HepG2 (cell line): ENCODE data around the gene BSN. TPM values are rescaled to one million over a fixed set of nuclear protein-coding genes. Genes with fewer than 3 reads are reported as not detected.

ENCODE experiments used
- ATAC-seq: fragments of 200-7000 bp; cut with Tn5 transposase; 3 replicates; pipeline ENCODE4 v1.9.1; 2020; ENCODE audit warnings: mild to moderate bottlenecking, moderate library complexity
- BruUV-seq: library from RNA; stranded (reverse); fragments of 400-500 nt; replicated peaks from 2 replicates; lab custom pipeline; 2021; lab: Mats Ljungman, UMichigan
- CTCF ChIA-PET: fragments of 300-600 bp; formaldehyde crosslinking; extraction: SDS; loops from one replicate; lab custom pipeline; 2021; ENCODE audit warnings: low total read pairs, inconsistent platforms, low intra/inter-chr PET ratio; lab: Yijun Ruan, JAX
- POLR2A ChIA-PET: fragments of 350-600 bp; sonication (Branson Sonifier 250); formaldehyde crosslinking; loops from one replicate; lab custom pipeline; 2020; ENCODE audit warnings: antibody characterized with exemption, inconsistent platforms; lab: Yijun Ruan, JAX
- DNase-seq: peaks from one replicate; pipeline ENCODE4 v3.0.0-alpha.2; 2015; ENCODE audit warnings: low spot score
- FAIRE-seq: peaks from 3 replicates; lab custom pipeline; 2011; peaks lifted over from hg19 to GRCh38; lab: Jason Lieb, UNC
- H2AFZ ChIP-seq: one replicate; pipeline ENCODE4 v1.6.1; 2011; ENCODE audit warnings: low read length, inconsistent platforms
- H3K27ac ChIP-seq: fragments of 300-600 bp; 3 replicates; pipeline ENCODE4 v1.8.0; 2011; ENCODE audit warnings: mixed run types, mild to moderate bottlenecking, mixed read lengths, low read length, inconsistent platforms; ENCODE audit not compliant: insufficient read depth; ENCODE audit errors: extremely low read length
- H3K27me3 ChIP-seq, 2 experiments: fragments of 200-600 bp in 1 of 2; 2 replicates in 1 of 2; 3 replicates in 1 of 2; pipeline versions ENCODE4 v1.6.0 to v1.8.0; 2011; ENCODE audit warnings: low read length in 2 of 2, mild to moderate bottlenecking in 2 of 2, moderate library complexity in 2 of 2, inconsistent platforms in 1 of 2; ENCODE audit not compliant: insufficient read depth in 2 of 2, control insufficient read depth in 1 of 2
- H3K36me3 ChIP-seq, 2 experiments: fragments of 200-600 bp in 1 of 2; replicated peaks in 1 of 2; 2 replicates in 1 of 2; 3 replicates in 1 of 2; pipeline versions ENCODE4 v1.5.1 to v1.8.0; 2011; ENCODE audit warnings: low read length in 2 of 2, inconsistent platforms in 1 of 2; ENCODE audit not compliant: insufficient read depth in 2 of 2, control insufficient read depth in 1 of 2
- H3K4me1 ChIP-seq: 2 replicates; pipeline ENCODE4 v1.5.1; 2012; ENCODE audit warnings: low read length, inconsistent platforms; ENCODE audit not compliant: insufficient read depth
- H3K4me2 ChIP-seq: 2 replicates; pipeline ENCODE4 v1.6.0; 2011; ENCODE audit warnings: low read depth, low read length, inconsistent platforms
- H3K4me3 ChIP-seq, 3 experiments: fragments of 200-600 bp in 1 of 3; sonication (generic), shearing (Covaris generic) in 1 of 3; replicated peaks in 1 of 3; 2 replicates each; pipeline ENCODE4 v1.5.1; 2011 to 2016; ENCODE audit warnings: low read length in 3 of 3, inconsistent platforms in 2 of 3, low read depth in 2 of 3, mild to moderate bottlenecking in 2 of 3, control low read depth in 1 of 3, mixed read lengths in 1 of 3; ENCODE audit not compliant: insufficient read depth in 1 of 3
- H3K79me2 ChIP-seq: one replicate; pipeline ENCODE4 v1.6.1; 2011; ENCODE audit warnings: low read length, inconsistent platforms; ENCODE audit not compliant: insufficient read depth
- H3K9ac ChIP-seq: 2 replicates; pipeline ENCODE4 v1.6.0; 2011; ENCODE audit warnings: mild to moderate bottlenecking, low read depth, low read length, inconsistent platforms; ENCODE audit not compliant: insufficient read depth
- H3K9me3 ChIP-seq: 2 replicates; pipeline ENCODE4 v1.5.1; 2012; ENCODE audit warnings: mild to moderate bottlenecking, low read length
- H4K20me1 ChIP-seq: 2 replicates; pipeline ENCODE4 v1.6.0; 2011; ENCODE audit warnings: inconsistent platforms, mild to moderate bottlenecking, low read length, moderate library complexity; ENCODE audit not compliant: insufficient read depth
- IRF2 ChIP-seq: IDR thresholded peaks from 2 replicates; pipeline ENCODE4 v1.6.1; 2018; ENCODE audit warnings: missing genetic modification reagents, missing compliant biosample characterization
- KAT8 ChIP-seq: IDR thresholded peaks from 2 replicates; pipeline ENCODE4 v1.6.1; 2016; ENCODE audit warnings: missing genetic modification reagents, missing compliant biosample characterization
- MXI1 ChIP-seq: IDR thresholded peaks from 3 replicates; pipeline ENCODE4 v1.6.1; 2012; ENCODE audit warnings: low read depth, low read length, inconsistent platforms, borderline replicate concordance
- PHF20 ChIP-seq: sonication (generic); formaldehyde crosslinking; IDR thresholded peaks from 2 replicates; pipeline ENCODE4 v1.5.0; 2020; ENCODE audit warnings: mild to moderate bottlenecking, missing genetic modification reagents
- RBAK ChIP-seq: sonication (generic); formaldehyde crosslinking; IDR thresholded peaks from 2 replicates; pipeline ENCODE4 v1.5.1; 2020; ENCODE audit warnings: mild to moderate bottlenecking, missing genetic modification reagents
- ZNF629 ChIP-seq: sonication (generic); formaldehyde crosslinking; conservative IDR thresholded peaks from 2 replicates; pipeline ENCODE4 v1.5.0; 2020; ENCODE audit warnings: missing genetic modification reagents
- ZNF839 ChIP-seq: sonication (generic); formaldehyde crosslinking; IDR thresholded peaks from 2 replicates; pipeline ENCODE4 v1.4.0; 2020; ENCODE audit warnings: missing genetic modification reagents, mild to moderate bottlenecking, borderline replicate concordance
- WGBS: methylation state at CpG from one replicate; pipeline ENCODE4 v1.1.6; 2017; ENCODE audit warnings: low lambda C conversion rate; 5-methylcytosine and 5-hydroxymethylcytosine counted together
- in situ Hi-C: cut with HindIII; loops from 2 replicates; pipeline ENCODE4 v1.10.0; 2017; ENCODE audit warnings: low pct_unique_long_range_greater_than_20kb; ENCODE audit not compliant: extremely low pct_ligation_motif_present
- intact Hi-C: fragments of 100-400 bp; cut with micrococcal nuclease; formaldehyde crosslinking; loops from one replicate; pipeline ENCODE4 v1.10.0; 2022; ENCODE audit not compliant: unreplicated experiment
- polyA plus RNA-seq, 8 experiments: library from polyadenylated mRNA; depleted of rRNA in 3 of 8; stranded (reverse) in 7 of 8; unstranded in 1 of 8; fragments of >200 nt; fragmentation: Illumina TruSeq in 4 of 8; extraction: Trizol in 4 of 8; gene quantifications; 2 replicates each; pipeline versions ENCODE4 v1.2.1 to v1.2.3, GENCODE V29; 2011 to 2016; ENCODE audit warnings: low read depth in 4 of 8, missing spikeins in 1 of 8, mixed read lengths in 1 of 8; ENCODE audit not compliant: insufficient read depth in 1 of 8
- total RNA-seq, 5 experiments: library from RNA; depleted of rRNA; stranded (reverse); fragments of >200 nt; fragmentation: Illumina TruSeq; extraction: Trizol; gene quantifications; 2 replicates each; pipeline ENCODE4 v1.2.3, GENCODE V29; 2016; ENCODE audit warnings: low read depth in 1 of 5
- TF ChIP-seq, protein P1 (sequence below): sonication (generic); formaldehyde crosslinking; IDR thresholded peaks from 2 replicates; pipeline ENCODE4 v1.5.0; 2020; ENCODE audit warnings: mild to moderate bottlenecking, missing genetic modification reagents

Gene BSN
- total and polyA plus RNA-seq, 2 of the 13 experiments (the other 11 are each of a cell fraction or from before 2014, with no cell fraction given) = 0.42 to 0.86 TPM

DNA sequence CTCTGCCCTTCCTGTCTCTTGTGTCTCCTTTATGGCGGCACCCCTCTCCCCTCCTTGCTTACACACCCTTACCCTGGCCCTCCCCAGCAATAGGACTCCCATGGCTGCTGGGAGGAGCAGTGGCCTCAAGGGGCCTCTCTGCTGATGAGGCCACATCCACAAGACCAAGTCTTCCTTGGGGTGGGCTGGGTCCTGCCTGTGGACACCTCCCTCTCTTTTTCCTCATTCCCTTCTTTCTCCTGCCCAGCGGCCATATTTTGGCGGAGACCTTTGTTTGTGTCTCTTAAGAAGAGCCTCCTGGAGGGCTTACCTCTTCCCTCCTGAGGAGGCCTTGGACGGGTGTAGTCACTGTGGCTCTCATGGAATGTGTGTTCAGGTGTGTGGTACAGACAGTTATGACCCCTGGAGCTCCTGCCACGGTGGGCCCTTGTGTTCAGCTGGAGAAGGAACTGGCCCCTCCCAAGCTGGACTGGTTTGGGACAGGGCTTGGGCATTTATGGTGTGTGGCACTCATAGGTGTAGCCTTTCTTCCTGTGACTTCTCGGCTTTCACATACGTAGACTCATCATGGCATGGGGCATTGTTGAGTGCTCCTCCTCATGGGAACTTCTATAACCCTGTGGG is 63.2 kb downstream of the BSN start (continued):
- TF ChIP-seq, protein P1, sequence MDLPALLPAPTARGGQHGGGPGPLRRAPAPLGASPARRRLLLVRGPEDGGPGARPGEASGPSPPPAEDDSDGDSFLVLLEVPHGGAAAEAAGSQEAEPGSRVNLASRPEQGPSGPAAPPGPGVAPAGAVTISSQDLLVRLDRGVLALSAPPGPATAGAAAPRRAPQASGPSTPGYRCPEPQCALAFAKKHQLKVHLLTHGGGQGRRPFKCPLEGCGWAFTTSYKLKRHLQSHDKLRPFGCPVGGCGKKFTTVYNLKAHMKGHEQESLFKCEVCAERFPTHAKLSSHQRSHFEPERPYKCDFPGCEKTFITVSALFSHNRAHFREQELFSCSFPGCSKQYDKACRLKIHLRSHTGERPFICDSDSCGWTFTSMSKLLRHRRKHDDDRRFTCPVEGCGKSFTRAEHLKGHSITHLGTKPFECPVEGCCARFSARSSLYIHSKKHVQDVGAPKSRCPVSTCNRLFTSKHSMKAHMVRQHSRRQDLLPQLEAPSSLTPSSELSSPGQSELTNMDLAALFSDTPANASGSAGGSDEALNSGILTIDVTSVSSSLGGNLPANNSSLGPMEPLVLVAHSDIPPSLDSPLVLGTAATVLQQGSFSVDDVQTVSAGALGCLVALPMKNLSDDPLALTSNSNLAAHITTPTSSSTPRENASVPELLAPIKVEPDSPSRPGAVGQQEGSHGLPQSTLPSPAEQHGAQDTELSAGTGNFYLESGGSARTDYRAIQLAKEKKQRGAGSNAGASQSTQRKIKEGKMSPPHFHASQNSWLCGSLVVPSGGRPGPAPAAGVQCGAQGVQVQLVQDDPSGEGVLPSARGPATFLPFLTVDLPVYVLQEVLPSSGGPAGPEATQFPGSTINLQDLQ (CRISPR knock-in tag) = no peak
- no peak for TF ChIP-seq RBAK (CRISPR knock-in tag)
- TF ChIP-seq IRF2 (CRISPR knock-in tag) = no peak
- no peak for TF ChIP-seq MXI1
- no peak for TF ChIP-seq ZNF629 (CRISPR knock-in tag)
- no peak for TF ChIP-seq ZNF839
- no peak for TF ChIP-seq KAT8

DNA sequence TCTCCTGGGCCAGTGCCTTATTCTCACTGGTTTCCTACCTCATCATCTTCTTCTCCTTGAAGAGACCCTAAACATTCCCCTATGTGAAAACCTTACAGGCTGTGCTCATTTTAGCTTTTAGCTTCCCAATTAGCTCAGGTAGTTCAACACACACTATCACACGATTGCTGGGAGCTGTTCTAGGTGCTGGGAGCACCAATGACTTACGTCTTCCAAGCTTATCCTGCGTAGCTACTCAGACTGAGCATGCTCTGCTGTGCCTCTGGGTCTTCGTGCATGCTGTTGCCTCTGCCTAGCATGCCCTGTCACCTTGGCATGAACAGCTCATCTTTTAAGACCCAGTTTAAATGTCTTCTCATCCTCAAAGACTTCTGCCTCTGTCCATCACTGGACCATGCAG is 64.1 kb downstream of the BSN start:
- no peaks in the 10 kb centered on the region for H3K27me3 ChIP-seq
- ChIA-PET POLR2A (no interaction called here), CTCF (no interaction called here)
- no peaks in the 10 kb centered on the region for H3K79me2 ChIP-seq
- DNase-seq (no peak), FAIRE-seq (no peak), ATAC-seq (no peak)
- H3K4me1 ChIP-seq = peaks cover 7% of the 10 kb centered on the region; the same call in 1 of the 2 replicates
- H3K9me3 ChIP-seq = no peaks in the 10 kb centered on the region
- H3K4me2 ChIP-seq = no peak overlapping the region
- H3K27ac ChIP-seq = no peak overlapping the region
- 83% methylated on average over 3 of the region's 4 CpGs for WGBS
- no peak overlapping the region for H2AFZ ChIP-seq
- H3K36me3 ChIP-seq = no peaks in the 10 kb centered on the region
- BruUV-seq = no TSS peak
- no peak overlapping the region for H3K9ac ChIP-seq
- H3K4me3 ChIP-seq = no peak overlapping the region
- no peak for TF ChIP-seq PHF20 (CRISPR knock-in tag)
- no peaks in the 10 kb centered on the region for H4K20me1 ChIP-seq
- in situ Hi-C loops (no loop called here), intact Hi-C loops (no loop called here)
